IgD-negative memory B cell (primary cell): Measurements from ENCODE around the gene ADGRG1. TPM values are rescaled to one million over a fixed set of nuclear protein-coding genes. Genes with fewer than 3 reads are reported as not detected.

Experiments used
- polyA plus RNA-seq: library from polyadenylated mRNA; unstranded; fragments of 300-500 nt; fragmentation: Illumina TruSeq; gene quantifications from one replicate; pipeline ENCODE4 v1.2.3, GENCODE V29; 2021

ADGRG1 gene
- polyA plus RNA-seq, 1 donor from 2014 or later: 10.3 TPM

Other genes starting within 250 kb of the ADGRG1 start
- not detected for gene CCL17, start 223.9 kb upstream of the ADGRG1 start, polyA plus RNA-seq
- gene CIAPIN1, start 181.2 kb upstream of the ADGRG1 start, polyA plus RNA-seq: 41.2 TPM
- gene COQ9, start 181.2 kb upstream of the ADGRG1 start, polyA plus RNA-seq: 25.6 TPM
- gene POLR2C, start 166.0 kb upstream of the ADGRG1 start, polyA plus RNA-seq: 28.3 TPM
- 0.46 TPM for gene DOK4, start 142.1 kb upstream of the ADGRG1 start, polyA plus RNA-seq
- gene CCDC102A, start 92.1 kb upstream of the ADGRG1 start, polyA plus RNA-seq: 15.1 TPM
- gene ADGRG5, start 86.0 kb upstream of the ADGRG1 start, polyA plus RNA-seq: 33.5 TPM
- gene ADGRG3, start 39.7 kb downstream of the ADGRG1 start, polyA plus RNA-seq: not detected
- not detected for gene DRC7, start 66.2 kb downstream of the ADGRG1 start, polyA plus RNA-seq
- 16.6 TPM for gene KATNB1, start 107.1 kb downstream of the ADGRG1 start, polyA plus RNA-seq
- not detected for gene KIFC3, start 173.9 kb downstream of the ADGRG1 start, polyA plus RNA-seq